Kidney (tissue), 14 donors: Measurements from ENCODE around the gene MEN1. TPM values are rescaled to one million over a fixed set of nuclear protein-coding genes. Genes with fewer than 3 reads are reported as not detected.

Source experiments
- DNase-seq, 5 donors: peaks; one replicate each; pipeline ENCODE4 v3.0.0-alpha.2; 2013 to 2020
- FAIRE-seq: peaks from 2 replicates; lab custom pipeline; 2012; peaks lifted over from hg19 to GRCh38; lab: Jason Lieb, UNC
- H3K27ac ChIP-seq, 2 donors: one replicate each; pipeline ENCODE4 v1.7.0; 2013; ENCODE audit warnings: low read depth in 2 of 2, low read length in 2 of 2, inconsistent platforms in 1 of 2
- H3K27me3 ChIP-seq: one replicate; pipeline ENCODE4 v1.7.1; 2013; ENCODE audit warnings: low read length, inconsistent platforms; ENCODE audit not compliant: control insufficient read depth, insufficient read depth
- H3K36me3 ChIP-seq, 3 donors: one replicate each; pipeline versions ENCODE4 v1.7.0 to v1.7.1; 2013; ENCODE audit warnings: low read length in 3 of 3, control low read depth in 1 of 3, inconsistent platforms in 1 of 3; ENCODE audit not compliant: insufficient read depth in 3 of 3, control insufficient read depth in 2 of 3
- H3K4me1 ChIP-seq, 3 donors: one replicate each; pipeline versions ENCODE4 v1.7.0 to v1.7.1; 2013; ENCODE audit warnings: low read length in 3 of 3, inconsistent platforms in 1 of 3, low read depth in 1 of 3; ENCODE audit not compliant: control insufficient read depth in 2 of 3, insufficient read depth in 2 of 3
- H3K4me3 ChIP-seq, 3 donors: one replicate each; pipeline versions ENCODE4 v1.7.0 to v1.8.1; 2013; ENCODE audit warnings: low read length in 3 of 3, control low read depth in 1 of 3, inconsistent platforms in 1 of 3
- H3K9ac ChIP-seq, 3 donors: one replicate each; pipeline versions ENCODE4 v1.7.0 to v1.7.1; 2013; ENCODE audit warnings: low read length in 3 of 3, control low read depth in 1 of 3, inconsistent platforms in 1 of 3
- H3K9me3 ChIP-seq, 3 donors: one replicate each; pipeline versions ENCODE4 v1.7.0 to v1.7.1; 2013; ENCODE audit warnings: low read length in 3 of 3, control low read depth in 1 of 3, inconsistent platforms in 1 of 3; ENCODE audit not compliant: control insufficient read depth in 2 of 3, insufficient read depth in 1 of 3
- intact Hi-C: fragments of 100-400 bp; cut with DNase I; formaldehyde crosslinking; loops from one replicate; pipeline ENCODE4 v1.11.1; 2022
- polyA plus RNA-seq: library from polyadenylated mRNA; stranded (reverse); fragments of 350-450 nt; fragmentation: Illumina TruSeq; extraction: RNeasy Lipid Tissue Mini Kit (QIAGEN cat#74804); gene quantifications from one replicate; pipeline ENCODE4 v1.2.3, GENCODE V29; 2014; ENCODE audit warnings: low read depth, low replicate concordance; ENCODE audit not compliant: insufficient read depth
- total RNA-seq: library from RNA; stranded (reverse); fragmentation: NEBNext Ultra II Directional; extraction: Animal tissue kit (Norgen Biotek cat#: 25700); gene quantifications from one replicate; pipeline ENCODE4 v1.2.1, GENCODE V29; 2021
- TF ChIP-seq, protein P1 (sequence below): IDR thresholded peaks from 3 replicates; pipeline ENCODE4 v1.5.1; 2012; ENCODE audit warnings: mild to moderate bottlenecking, moderate library complexity, borderline replicate concordance; ENCODE audit not compliant: insufficient read depth; ENCODE audit errors: extremely low read depth
- donor health status: control.
- donor health status: control.
- donor health status: control.
- donor health status: control.
- donor health status: control.
- donor health status: DM: yes; HTN: yes; CAD: no.
- donor health status: Normal renal cell carcinoma (clear cell type).

The MEN1 gene
- total and polyA plus RNA-seq, 2 donors from 2014 or later = 20.9 to 24.0 TPM

DNA sequence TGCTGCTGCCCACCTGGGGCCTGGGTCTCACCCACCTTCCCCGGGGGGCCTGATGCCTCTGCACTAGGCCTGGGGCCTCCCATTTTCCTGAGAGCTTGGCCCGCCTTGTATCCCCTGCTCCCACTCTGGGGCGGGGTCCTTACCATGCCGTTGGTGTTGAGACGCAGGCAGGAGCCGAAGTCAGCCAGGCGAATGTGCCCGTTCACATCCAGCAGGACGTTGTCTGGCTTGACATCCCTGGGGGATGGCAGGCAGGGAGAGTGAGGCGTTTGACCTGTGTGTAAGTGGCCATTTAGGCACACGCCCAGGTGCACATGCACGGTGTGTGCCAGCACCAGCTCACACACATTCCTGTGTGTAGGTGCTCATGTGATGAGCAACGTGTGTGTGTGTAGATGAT is 29.0 kb upstream of the MEN1 start:
- TF ChIP-seq, protein P1, sequence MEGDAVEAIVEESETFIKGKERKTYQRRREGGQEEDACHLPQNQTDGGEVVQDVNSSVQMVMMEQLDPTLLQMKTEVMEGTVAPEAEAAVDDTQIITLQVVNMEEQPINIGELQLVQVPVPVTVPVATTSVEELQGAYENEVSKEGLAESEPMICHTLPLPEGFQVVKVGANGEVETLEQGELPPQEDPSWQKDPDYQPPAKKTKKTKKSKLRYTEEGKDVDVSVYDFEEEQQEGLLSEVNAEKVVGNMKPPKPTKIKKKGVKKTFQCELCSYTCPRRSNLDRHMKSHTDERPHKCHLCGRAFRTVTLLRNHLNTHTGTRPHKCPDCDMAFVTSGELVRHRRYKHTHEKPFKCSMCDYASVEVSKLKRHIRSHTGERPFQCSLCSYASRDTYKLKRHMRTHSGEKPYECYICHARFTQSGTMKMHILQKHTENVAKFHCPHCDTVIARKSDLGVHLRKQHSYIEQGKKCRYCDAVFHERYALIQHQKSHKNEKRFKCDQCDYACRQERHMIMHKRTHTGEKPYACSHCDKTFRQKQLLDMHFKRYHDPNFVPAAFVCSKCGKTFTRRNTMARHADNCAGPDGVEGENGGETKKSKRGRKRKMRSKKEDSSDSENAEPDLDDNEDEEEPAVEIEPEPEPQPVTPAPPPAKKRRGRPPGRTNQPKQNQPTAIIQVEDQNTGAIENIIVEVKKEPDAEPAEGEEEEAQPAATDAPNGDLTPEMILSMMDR = no peak
- DNase-seq (no peak), FAIRE-seq (no peak)
- Histone ChIP-seq H3K9me3 (no peaks in the 10 kb centered on the region), H3K36me3 (peaks cover 0 to 5% (median 4%) of the 10 kb centered on the region in 3 donors), H3K4me3 (no peak overlapping the region), H3K27me3 (no peaks in the 10 kb centered on the region), H3K27ac (no peak overlapping the region), H3K9ac (no peak overlapping the region), H3K4me1 (peaks cover 0 to 10% (median 6%) of the 10 kb centered on the region in 3 donors)
- intact Hi-C loops = no loop called here

DNA sequence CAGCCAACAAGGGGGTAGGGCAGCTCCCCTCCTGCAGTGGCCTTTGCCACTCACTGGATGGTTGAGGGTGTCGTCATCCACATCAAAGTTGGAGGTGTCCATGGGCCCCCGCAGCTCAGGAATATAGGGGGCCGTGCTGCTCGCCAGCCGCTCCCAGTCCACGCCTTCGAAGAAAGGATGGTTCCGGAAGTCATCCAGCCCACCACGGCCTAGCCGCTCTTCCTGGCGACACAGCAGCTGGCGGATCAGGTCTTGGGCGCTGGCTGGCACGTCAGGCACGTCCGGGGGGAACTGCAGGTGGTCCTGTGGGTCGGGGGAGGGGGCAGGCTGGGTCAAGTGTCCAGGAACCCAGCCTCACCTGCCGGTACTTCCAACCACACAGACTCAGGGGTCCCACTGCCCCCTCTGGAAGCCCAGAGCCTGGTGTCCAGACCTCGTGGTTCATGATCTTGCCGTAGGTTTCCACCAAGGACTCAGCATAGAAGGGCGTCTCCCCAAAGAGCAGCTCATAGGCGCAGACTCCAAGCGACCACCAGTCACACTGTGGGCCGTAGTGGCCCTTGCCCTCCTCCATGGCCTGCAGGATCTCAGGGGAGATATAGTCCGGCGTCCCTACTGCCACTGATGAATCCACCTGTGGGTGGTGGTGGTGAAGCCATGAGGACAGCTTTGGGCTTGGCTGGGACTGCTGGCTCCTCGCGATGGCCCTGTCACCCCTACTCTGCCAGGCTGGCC is 28.4 kb upstream of the MEN1 start:
- Histone ChIP-seq H3K27ac (no peak overlapping the region), H3K9ac (no peak overlapping the region), H3K4me3 (no peak overlapping the region), H3K4me1 (peaks cover 0 to 6% (median 2%) of the 10 kb centered on the region in 3 donors), H3K36me3 (peaks cover 0 to 5% (median 4%) of the 10 kb centered on the region in 3 donors), H3K27me3 (no peaks in the 10 kb centered on the region), H3K9me3 (no peaks in the 10 kb centered on the region)
- DNase-seq (no peak), FAIRE-seq (no peak)
- TF ChIP-seq, protein P1 = no peak
- intact Hi-C loops = no loop called here

DNA sequence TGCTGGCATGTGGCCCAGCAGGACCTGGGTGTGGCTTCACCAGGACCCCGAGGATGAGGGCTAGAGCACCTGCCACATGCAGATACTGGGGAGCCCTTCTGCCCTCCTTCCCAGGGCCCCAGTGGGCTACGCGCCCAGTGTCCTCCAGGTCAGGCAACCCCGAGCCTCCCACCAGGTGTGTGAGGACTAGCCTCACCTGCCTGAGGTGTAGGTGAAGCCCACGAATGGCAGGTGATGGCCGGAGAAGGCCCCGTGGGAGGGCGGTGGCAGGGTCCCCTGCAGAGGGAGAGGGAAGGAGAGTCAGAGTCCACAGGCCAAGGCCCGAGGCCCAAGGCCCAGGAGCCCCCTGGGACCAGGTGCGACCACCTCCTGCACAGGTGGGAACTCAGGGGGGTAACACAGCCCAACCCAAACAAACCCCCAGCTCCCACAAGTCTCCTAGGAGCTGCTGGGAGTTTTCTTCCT is 27.6 kb upstream of the MEN1 start:
- DNase-seq = peak in 1 of 5 donors; percentile 59
- no peak overlapping the region for H3K4me3 ChIP-seq
- intact Hi-C loops = no loop called here
- FAIRE-seq = no peak
- H3K9ac ChIP-seq = no peak overlapping the region
- no peaks in the 10 kb centered on the region for H3K27me3 ChIP-seq
- H3K36me3 ChIP-seq = peaks cover 0 to 5% (median 4%) of the 10 kb centered on the region in 3 donors
- H3K9me3 ChIP-seq = no peaks in the 10 kb centered on the region
- no peaks in the 10 kb centered on the region for H3K4me1 ChIP-seq
- TF ChIP-seq, protein P1 = no peak
- H3K27ac ChIP-seq = no peak overlapping the region
